GM18517 (cell line): ENCODE data around the gene OSBPL9.

Experiments used
- ATAC-seq: cut with Tn5 transposase; IDR thresholded peaks from one replicate; pipeline ENCODE4 v1.9.1; 2021; ENCODE audit warnings: mild to moderate bottlenecking, moderate library complexity; ENCODE audit not compliant: unreplicated experiment

The OSBPL9 gene

GRCh38 chr1:51661081-51661518, 44.2 kb downstream of the OSBPL9 start:
- no peak for ATAC-seq

GRCh38 chr1:51663105-51663504, 46.2 kb downstream of the OSBPL9 start:
- no peak for ATAC-seq

GRCh38 chr1:51663721-51664120, 46.8 kb downstream of the OSBPL9 start:
- ATAC-seq: no peak

- ATAC-seq: no peak
These were observed 47.7 kb downstream of the OSBPL9 start for GRCh38 chr1:51664421-51665240.

- ATAC-seq: no peak
These were observed 49.6 kb downstream of the OSBPL9 start for GRCh38 chr1:51666478-51666877.

- no peak for ATAC-seq
These were observed 50.7 kb downstream of the OSBPL9 start for GRCh38 chr1:51667561-51667960.

GRCh38 chr1:51669272-51669671, 52.4 kb downstream of the OSBPL9 start:
- no peak for ATAC-seq

GRCh38 chr1:51669816-51670215, 52.9 kb downstream of the OSBPL9 start:
- ATAC-seq: no peak

GRCh38 chr1:51671527-51672325, 54.8 kb downstream of the OSBPL9 start:
- no peak for ATAC-seq

- ATAC-seq: no peak
These were observed 56.4 kb downstream of the OSBPL9 start for GRCh38 chr1:51673279-51673678.

GRCh38 chr1:51675177-51675780, 58.4 kb downstream of the OSBPL9 start:
- no peak for ATAC-seq

GRCh38 chr1:51679435-51679834, 62.5 kb downstream of the OSBPL9 start:
- no peak for ATAC-seq

GRCh38 chr1:51684776-51685175, 67.9 kb downstream of the OSBPL9 start:
- ATAC-seq: no peak

- ATAC-seq: no peak
These were observed 69.6 kb downstream of the OSBPL9 start for GRCh38 chr1:51686450-51686849.

GRCh38 chr1:51689075-51689440, 72.2 kb downstream of the OSBPL9 start:
- no peak for ATAC-seq

- ATAC-seq: no peak
These were observed 72.8 kb downstream of the OSBPL9 start for GRCh38 chr1:51689643-51690042.

- ATAC-seq: no peak
These were observed 73.5 kb downstream of the OSBPL9 start for GRCh38 chr1:51690285-51690961.

- ATAC-seq: no peak
These were observed 75.0 kb downstream of the OSBPL9 start for GRCh38 chr1:51691920-51692319.

- no peak for ATAC-seq
These were observed 76.7 kb downstream of the OSBPL9 start for GRCh38 chr1:51693419-51694155.

GRCh38 chr1:51697166-51697565, 80.3 kb downstream of the OSBPL9 start:
- no peak for ATAC-seq
